Activated CD8-positive, alpha-beta memory T cell treated with anti-CD3 and anti-CD28 coated beads, Interleukin-2, amount 10 ng/mL, durations not matched to agents 7 days and 5 days (primary cell): Measurements from ENCODE around the gene CLIC3. TPM values are rescaled to one million over a fixed set of nuclear protein-coding genes. Genes with fewer than 3 reads are reported as not detected.
A peak's percentile ranks its signal among the peaks of the same experiment; 100 is the strongest.

ENCODE experiments used
- ATAC-seq: fragments of 150-1000 bp; cut with Tn5 transposase; one replicate; pipeline ENCODE4 v1.10.0; 2021; ENCODE audit warnings: moderate library complexity
- CTCF ChIA-PET: fragments of 350-600 bp; sonication (Branson Sonifier 250); formaldehyde crosslinking; loops from one replicate; lab custom pipeline; 2021; ENCODE audit warnings: antibody characterized with exemption; lab: Charles Lee
- DNase-seq: peaks from one replicate; pipeline ENCODE4 v3.0.0-alpha.2; 2020
- H3K27ac Mint-ChIP-seq: one replicate; pipeline ENCODE4 v1.8.0; 2021; ENCODE audit warnings: mild to moderate bottlenecking, mixed read lengths
- H3K27me3 Mint-ChIP-seq: one replicate; pipeline ENCODE4 v1.8.0; 2021; ENCODE audit warnings: mixed read lengths
- H3K36me3 Mint-ChIP-seq: one replicate; pipeline ENCODE4 v1.8.0; 2021; ENCODE audit warnings: mild to moderate bottlenecking, mixed read lengths
- H3K4me1 Mint-ChIP-seq: one replicate; pipeline ENCODE4 v1.8.0; 2021; ENCODE audit warnings: mixed read lengths
- H3K4me3 Mint-ChIP-seq: one replicate; pipeline ENCODE4 v1.8.0; 2021; ENCODE audit warnings: mild to moderate bottlenecking, moderate library complexity, mixed read lengths
- H3K9me3 Mint-ChIP-seq: one replicate; pipeline ENCODE4 v1.8.0; 2022; ENCODE audit warnings: low read depth, mixed read lengths
- total RNA-seq, 2 experiments: library from RNA; stranded (reverse); gene quantifications; one replicate each; pipeline ENCODE4 v1.2.3, GENCODE V29; 2021

The CLIC3 gene
- total RNA-seq, 2 experiments from 2014 or later = 3.8 to 7.8 TPM

DNA sequence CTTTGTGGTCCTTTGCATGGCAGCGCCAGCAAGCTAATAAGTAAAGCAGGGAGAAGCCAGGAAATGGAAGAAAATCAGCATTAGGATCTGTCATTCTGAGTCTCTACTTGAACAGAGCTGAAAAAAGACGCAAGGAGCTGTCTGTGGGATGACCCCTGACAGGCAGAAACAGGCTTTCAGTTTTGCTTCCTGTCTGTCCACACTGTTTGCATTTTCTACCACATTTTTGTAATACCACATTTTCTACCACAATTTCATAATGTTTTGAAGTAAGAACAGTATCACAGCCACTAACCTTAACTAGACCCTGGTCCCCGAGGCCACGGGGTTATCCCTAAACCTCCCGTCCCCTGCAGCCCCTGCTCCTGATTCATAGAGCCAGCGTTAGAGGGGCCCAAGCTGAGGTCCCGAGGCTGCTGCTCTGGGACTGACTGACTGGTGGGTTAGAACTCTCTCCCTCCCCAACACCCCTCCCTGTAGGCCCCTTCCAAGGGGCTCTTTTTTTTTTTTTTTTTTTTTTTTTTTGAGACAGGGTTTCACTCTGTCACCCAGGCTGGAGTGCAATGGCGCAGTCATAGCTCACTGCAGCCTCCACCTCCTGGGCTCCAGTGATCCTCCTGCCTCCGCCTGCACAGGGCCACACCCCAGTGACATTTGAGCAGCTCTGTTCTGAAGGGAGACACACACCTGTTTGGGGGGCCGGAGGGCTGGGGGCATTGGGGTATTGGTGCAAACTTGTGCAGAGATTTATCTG lies 4.0 kb upstream of the CLIC3 start:
- Mint-ChIP-seq H3K9me3 (no peaks in the 10 kb centered on the region), H3K4me1 (peaks cover 60% of the 10 kb centered on the region), H3K4me3 (peak overlapping the region; percentile 59), H3K27me3 (peaks cover 5% of the 10 kb centered on the region), H3K36me3 (no peaks in the 10 kb centered on the region), H3K27ac (peak overlapping the region; percentile 86)
- ATAC-seq (peak; percentile 66), DNase-seq (peak; percentile 74)
- CTCF ChIA-PET = interaction anchor here (0.8 to 14.3 kb wide), 15 partner anchors 8 to 250 kb away, joined by 3 to 234 read pairs (median 3); partner anchors contain the start of genes ABCA2, AJM1, C8G and FUT7

DNA sequence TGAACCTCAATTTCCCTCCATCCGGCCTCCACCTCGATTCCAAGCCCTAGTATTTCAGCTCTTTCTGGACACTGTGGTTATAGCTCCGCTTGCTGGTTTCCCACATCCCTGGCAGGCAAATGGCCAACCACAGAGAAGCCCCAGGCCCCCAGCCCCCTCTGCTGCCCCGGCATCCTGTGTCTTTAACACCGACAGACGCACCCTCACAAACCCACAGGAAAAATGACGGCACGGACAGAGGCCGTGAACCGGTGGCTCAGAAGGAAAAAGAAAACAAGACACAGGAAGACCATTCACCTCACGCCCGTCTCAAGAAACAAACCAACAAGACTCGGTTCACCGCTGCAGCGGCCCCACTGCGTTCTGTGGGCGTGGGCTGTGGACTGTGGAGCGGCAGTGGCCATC lies 1.5 kb upstream of the CLIC3 start:
- Mint-ChIP-seq H3K27ac (peak overlapping the region; percentile 88), H3K4me1 (peaks cover 63% of the 10 kb centered on the region), H3K27me3 (peaks cover 5% of the 10 kb centered on the region), H3K9me3 (no peaks in the 10 kb centered on the region), H3K36me3 (peaks cover 2% of the 10 kb centered on the region), H3K4me3 (peak overlapping the region; percentile 15)
- DNase-seq = peak; percentile 76
- ATAC-seq = no peak
- CTCF ChIA-PET = interaction anchor here (4.7 to 14.3 kb wide), 2 partner anchors 34 to 50 kb away, joined by 25 to 234 read pairs; partner anchors contain the start of genes ABCA2 and FUT7

DNA sequence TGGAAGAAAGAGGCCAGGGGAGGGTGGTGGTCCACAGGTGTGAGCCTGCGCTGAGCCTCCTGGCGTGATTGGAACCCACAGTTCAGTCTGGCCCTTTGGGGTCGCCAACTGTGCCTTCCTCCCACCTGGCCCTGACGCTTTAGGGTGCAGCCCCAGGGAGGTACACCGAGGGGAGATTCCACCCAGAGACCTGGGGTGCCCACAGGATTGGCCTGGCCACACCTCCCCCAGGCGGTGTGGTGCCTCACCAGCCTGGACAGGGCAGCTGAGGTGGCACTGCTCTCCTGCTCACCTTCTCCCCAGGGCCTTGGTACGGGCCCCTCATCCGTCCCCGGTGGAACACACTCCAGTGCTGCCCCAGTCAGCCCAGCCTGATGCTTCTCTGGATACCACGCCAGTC lies 1.0 kb upstream of the CLIC3 start:
- Mint-ChIP-seq H3K4me3 (peak overlapping the region; percentile 15), H3K9me3 (no peaks in the 10 kb centered on the region), H3K27ac (peak overlapping the region; percentile 88), H3K4me1 (peaks cover 63% of the 10 kb centered on the region), H3K36me3 (peaks cover 2% of the 10 kb centered on the region), H3K27me3 (peaks cover 5% of the 10 kb centered on the region)
- no peak for DNase-seq
- CTCF ChIA-PET = interaction anchor here (1.5 to 14.3 kb wide), 4 partner anchors 34 to 52 kb away, joined by 5 to 234 read pairs (median 16); partner anchors contain the start of genes ABCA2, C8G and FUT7
- ATAC-seq = no peak

DNA sequence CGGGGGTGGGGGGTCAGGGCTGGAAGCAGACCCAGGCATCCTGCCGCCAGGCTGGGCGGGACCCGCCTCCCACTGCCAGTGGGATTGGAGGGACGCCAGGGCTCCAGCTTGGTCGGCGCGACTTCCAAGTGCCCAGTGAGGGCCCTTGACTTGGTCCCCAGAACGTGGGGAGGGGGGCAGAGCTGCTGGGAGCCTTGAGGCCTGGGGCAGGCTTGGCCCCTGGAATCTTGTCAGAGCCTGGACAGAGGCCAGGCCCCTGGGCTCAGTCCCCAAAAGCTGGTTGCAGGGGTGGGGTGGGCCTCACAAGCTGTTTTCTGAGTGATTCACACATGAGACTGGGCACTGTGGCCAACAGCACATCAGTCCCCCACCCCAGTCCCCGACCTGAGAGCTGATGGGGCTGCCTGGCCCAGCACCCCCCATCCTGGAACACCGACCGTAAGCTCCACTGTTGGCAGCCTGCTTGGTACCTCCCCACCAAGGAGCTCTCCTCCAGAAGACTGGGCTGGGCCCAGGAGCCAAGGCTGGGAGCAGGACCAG lies 526 bp downstream of the CLIC3 start:
- CTCF ChIA-PET = interaction anchor here (0.8 to 14.3 kb wide), 13 partner anchors 14 to 208 kb away, joined by 3 to 234 read pairs (median 4); partner anchors contain the start of genes ABCA2, C8G and FUT7
- Mint-ChIP-seq H3K27ac (peak overlapping the region; percentile 82), H3K27me3 (peaks cover 2% of the 10 kb centered on the region), H3K9me3 (no peaks in the 10 kb centered on the region), H3K36me3 (peaks cover 2% of the 10 kb centered on the region), H3K4me3 (peak overlapping the region; percentile 26), H3K4me1 (peaks cover 66% of the 10 kb centered on the region)
- ATAC-seq (no peak), DNase-seq (no peak)

DNA sequence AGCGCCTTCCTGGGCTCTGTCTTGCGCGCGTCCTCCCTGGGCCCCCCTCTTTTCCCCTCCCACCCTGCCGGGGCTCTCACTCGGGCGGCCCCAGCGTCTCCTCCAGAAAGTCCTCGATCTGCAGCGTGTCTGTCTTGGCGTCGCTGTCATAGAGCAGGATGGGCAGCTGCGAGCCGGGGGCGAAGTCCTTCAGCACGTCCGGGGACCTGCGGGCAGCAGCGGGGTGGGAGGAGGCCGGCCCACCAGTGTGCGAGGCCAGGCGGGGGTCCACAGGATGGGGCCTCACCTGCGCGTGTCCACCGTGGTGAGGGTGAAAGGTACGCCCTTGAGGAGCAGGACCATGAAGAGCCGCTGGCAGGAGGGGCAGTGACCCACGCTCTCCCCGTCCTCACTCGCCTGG lies 1.0 kb downstream of the CLIC3 start:
- H3K27me3 Mint-ChIP-seq = no peaks in the 10 kb centered on the region
- no peak overlapping the region for H3K27ac Mint-ChIP-seq

DNA sequence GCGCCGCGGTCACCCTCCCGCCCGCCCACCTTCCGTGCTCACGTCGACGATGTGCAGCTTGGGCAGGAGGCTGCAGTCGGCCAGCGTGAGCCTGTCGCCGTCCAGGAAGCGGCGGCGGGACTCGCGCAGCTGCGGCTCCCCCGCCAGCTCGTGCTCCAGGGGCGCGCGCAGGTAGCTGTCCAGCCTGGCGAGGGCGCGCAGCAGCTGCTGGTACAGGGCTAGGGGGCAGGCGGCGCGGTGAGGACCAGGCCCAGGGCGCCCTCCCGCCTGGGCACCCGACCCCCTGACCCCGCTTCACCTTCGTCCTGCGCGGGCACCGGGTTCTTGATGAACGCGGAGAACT lies 1.5 kb downstream of the CLIC3 start:
- peaks cover 2% of the 10 kb centered on the region for H3K27me3 Mint-ChIP-seq
- DNase-seq (no peak), ATAC-seq (no peak)
- peaks cover 2% of the 10 kb centered on the region for H3K36me3 Mint-ChIP-seq
- no peak overlapping the region for H3K27ac Mint-ChIP-seq
- no peak overlapping the region for H3K4me3 Mint-ChIP-seq
- CTCF ChIA-PET = interaction anchor here (1.6 to 14.3 kb wide), 4 partner anchors 19 to 148 kb away, joined by 4 to 234 read pairs (median 20); partner anchors contain the start of genes ABCA2 and FUT7
- H3K4me1 Mint-ChIP-seq = peaks cover 57% of the 10 kb centered on the region
- H3K9me3 Mint-ChIP-seq = no peaks in the 10 kb centered on the region

More for the DNA sequence above, 1.0 kb downstream of the CLIC3 start:
- H3K9me3 Mint-ChIP-seq = no peaks in the 10 kb centered on the region
- ATAC-seq = no peak
- peaks cover 62% of the 10 kb centered on the region for H3K4me1 Mint-ChIP-seq
- CTCF ChIA-PET = interaction anchor here (0.8 to 14.3 kb wide), 8 partner anchors 13 to 149 kb away, joined by 3 to 234 read pairs (median 4); partner anchors contain the start of genes ABCA2, C8G and FUT7
- peaks cover 2% of the 10 kb centered on the region for H3K36me3 Mint-ChIP-seq
- DNase-seq = no peak
- H3K4me3 Mint-ChIP-seq = no peak overlapping the region

DNA sequence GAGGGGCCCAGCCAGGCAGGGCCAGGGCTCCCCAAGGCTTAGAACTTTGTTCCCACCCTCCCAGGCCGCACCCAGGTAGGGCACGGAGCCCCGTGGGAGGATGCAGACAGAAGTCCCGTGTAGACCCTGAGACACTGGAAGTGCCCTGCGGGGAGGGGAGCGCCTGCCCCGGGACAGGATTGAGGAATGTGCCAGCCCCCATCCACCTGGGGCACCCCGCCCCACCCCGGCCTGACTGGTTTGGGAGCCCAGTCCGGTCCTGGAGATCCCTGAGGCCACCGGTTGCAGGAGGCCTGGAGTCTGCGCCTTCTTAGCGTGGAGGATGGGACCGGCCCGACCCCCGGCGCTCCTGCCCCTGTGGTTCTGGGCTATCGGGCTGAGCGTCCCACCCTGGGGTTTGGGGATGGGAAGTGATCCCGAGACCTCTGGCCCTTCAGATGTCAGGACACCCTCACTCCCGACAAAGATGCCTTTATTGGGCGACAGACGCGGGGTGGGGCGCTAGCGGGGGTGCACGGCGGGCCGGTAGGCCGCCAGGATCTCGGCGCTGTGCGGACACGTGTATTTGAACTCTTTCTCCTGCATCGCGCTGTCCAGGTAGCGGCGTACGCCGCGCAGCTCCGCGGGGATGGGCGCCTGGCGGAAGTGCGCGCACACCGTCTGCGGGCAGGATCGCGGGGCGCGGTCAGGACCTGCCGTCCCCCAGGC lies 2.0 kb downstream of the CLIC3 start:
- Mint-ChIP-seq H3K4me3 (no peak overlapping the region), H3K4me1 (peaks cover 52% of the 10 kb centered on the region), H3K27me3 (peaks cover 2% of the 10 kb centered on the region), H3K36me3 (peaks cover 2% of the 10 kb centered on the region), H3K9me3 (no peaks in the 10 kb centered on the region), H3K27ac (no peak overlapping the region)
- CTCF ChIA-PET = interaction anchor here (3.7 to 4.7 kb wide), 4 partner anchors 19 to 46 kb away, joined by 19 to 32 read pairs (median 25); partner anchors contain the start of gene ABCA2
- ATAC-seq (no peak), DNase-seq (no peak)

DNA sequence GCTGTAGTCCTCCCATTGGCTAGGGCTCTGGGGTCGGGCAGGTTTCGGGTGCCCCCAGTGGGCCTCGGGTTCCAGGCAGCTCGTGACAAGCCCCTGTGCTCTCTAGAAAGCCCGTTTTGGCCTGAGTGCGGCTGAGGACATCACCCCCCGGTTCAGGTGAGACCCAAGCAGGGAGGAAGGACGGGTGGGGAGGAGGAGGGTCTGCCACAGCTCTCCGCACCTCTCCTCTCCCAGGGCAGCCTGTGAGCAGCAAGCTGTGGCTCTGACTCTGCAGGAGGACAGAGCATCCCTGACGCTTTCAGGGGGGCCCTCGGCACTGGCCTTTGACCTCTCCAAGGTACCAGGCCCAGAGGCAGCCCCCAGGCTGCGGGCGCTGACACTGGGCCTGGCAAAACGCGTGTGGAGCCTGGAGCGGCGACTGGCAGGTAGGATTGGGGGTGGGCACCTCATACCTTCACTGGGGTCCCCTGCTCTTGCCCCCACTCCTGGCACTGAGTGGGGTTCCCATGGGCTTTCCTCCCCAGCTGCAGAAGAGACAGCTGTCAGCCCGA lies 3.5 kb downstream of the CLIC3 start:
- CTCF ChIA-PET = interaction anchor here (0.7 to 4.7 kb wide), 20 partner anchors 8 to 205 kb away, joined by 3 to 32 read pairs (median 5); partner anchors contain the start of genes ABCA2, AJM1, FBXW5 and LCNL1
- peaks cover 39% of the 10 kb centered on the region for H3K4me1 Mint-ChIP-seq
- no peaks in the 10 kb centered on the region for H3K9me3 Mint-ChIP-seq
- ATAC-seq (peak; percentile 3), DNase-seq (no peak)
- peak overlapping the region; percentile 82 for H3K27ac Mint-ChIP-seq
- H3K36me3 Mint-ChIP-seq = peaks cover 2% of the 10 kb centered on the region
- H3K4me3 Mint-ChIP-seq = peak overlapping the region; percentile 84
- H3K27me3 Mint-ChIP-seq = peaks cover 3% of the 10 kb centered on the region

DNA sequence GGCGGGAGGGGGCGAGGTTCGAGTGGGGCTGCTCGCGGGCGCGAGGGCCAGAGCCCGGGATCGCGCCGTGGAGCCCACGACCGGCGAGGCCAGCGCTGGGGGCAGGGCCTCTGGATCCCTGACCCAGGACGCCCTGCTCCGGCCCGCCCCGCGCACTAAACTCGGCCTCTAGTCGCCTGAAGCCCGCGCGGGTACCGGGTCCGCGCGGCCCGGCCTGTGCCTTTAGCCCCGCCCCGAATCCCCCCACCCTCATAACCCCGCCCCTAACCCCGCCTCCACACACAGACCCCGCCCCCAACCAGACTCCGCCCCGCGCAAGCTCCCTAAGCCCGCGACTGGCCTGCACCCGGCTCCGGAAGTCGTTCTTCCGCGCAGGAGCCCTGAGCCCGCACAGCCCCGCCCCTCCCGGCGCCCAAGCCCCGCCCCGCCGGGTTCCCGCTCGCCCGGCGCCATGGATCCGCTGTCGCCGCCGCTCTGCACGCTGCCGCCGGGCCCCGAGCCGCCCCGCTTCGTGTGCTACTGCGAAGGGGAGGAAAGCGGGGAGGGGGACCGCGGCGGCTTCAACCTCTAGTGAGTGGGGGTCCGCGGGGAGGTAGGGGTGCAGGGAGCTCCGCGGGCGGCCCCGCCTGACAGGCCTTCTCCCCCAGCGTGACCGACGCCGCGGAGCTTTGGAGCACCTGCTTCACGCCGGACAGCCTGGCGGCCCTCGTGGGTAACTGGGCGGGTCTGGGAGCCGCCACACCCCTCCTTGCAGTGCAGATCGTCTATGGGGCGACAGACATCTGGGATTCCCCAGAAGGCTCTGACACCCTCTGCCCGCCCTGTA lies 4.2 kb downstream of the CLIC3 start, which contains the start of gene PAXX:
Gene PAXX, plus strand, starts transcription at position 430 of the 826 bp plus-strand sequence. Its CDS starts 22 bp downstream, at position 452.
- peak; percentile 88 for ATAC-seq
- peaks cover 2% of the 10 kb centered on the region for H3K36me3 Mint-ChIP-seq
- no peaks in the 10 kb centered on the region for H3K9me3 Mint-ChIP-seq
- peak within 1 kb of the TSS; percentile 82 for H3K27ac Mint-ChIP-seq
- peaks cover 32% of the 10 kb centered on the region for H3K4me1 Mint-ChIP-seq
- CTCF ChIA-PET = interaction anchor here (0.7 to 4.7 kb wide), 20 partner anchors 9 to 204 kb away, joined by 3 to 32 read pairs (median 5); partner anchors contain the start of genes ABCA2, AJM1, FBXW5 and LCNL1
- peak; percentile 96 for DNase-seq
- peak within 1 kb of the TSS; percentile 84 for H3K4me3 Mint-ChIP-seq
- peaks cover 9% of the 10 kb centered on the region for H3K27me3 Mint-ChIP-seq

DNA sequence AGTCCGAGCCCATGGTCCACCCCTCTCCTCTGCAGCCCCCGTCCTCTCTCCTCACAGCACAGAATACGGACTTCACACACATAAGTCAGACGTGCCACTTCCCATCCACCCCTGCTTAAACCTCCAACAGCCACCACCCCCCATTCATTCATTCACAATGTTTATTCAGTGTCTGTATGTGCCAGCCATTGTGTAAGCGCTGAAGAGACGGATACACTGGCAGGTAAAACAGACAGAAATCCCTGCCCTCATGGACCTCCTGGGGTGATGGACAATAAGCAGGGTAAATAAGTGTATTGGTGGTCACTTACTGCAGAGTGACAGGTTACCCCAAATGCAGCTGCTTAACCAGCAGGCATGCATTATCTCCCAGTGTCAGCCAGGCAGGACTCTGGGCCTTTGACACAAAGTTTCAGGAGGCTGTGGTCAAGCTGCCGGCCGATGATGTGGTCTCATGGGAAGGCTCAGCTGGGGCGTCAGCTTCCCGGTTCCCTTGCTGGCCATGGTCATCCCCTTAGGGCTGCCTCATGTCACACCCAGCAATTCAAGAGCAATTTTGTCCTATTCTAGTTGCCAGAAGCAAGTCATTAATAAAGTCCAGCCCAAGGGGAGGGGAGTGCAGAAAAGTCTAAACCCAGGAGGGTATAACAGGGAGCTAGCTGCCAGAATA lies 6.0 kb downstream of the CLIC3 start:
- CTCF ChIA-PET = interaction anchor here (3.7 to 4.7 kb wide), 3 partner anchors 15 to 44 kb away, joined by 19 to 32 read pairs (median 29); partner anchors contain the start of gene ABCA2
- no peak for DNase-seq

DNA sequence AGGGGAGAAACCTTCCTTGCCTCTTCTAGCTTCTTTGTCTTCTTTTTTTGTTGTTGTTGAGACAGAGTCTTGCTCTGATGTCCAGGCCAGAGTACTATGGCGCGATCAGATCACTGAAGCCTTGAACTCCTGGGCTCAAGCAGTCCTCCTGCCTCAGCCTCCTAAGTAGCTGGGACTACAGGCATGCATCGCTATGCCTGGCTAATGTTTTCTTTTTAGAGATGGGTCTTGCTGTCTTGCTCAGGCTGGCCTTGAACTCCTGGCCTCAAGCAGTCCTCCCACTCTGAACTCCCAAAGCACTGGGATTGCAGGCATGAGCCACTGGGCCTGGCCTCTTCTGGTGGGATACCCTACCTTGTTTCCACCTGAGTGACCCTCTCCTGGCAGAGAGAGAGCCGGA lies 7.5 kb downstream of the CLIC3 start:
- Mint-ChIP-seq H3K9me3 (no peaks in the 10 kb centered on the region), H3K36me3 (peaks cover 2% of the 10 kb centered on the region), H3K27ac (no peak overlapping the region), H3K4me1 (peaks cover 16% of the 10 kb centered on the region), H3K4me3 (no peak overlapping the region), H3K27me3 (peaks cover 19% of the 10 kb centered on the region)
- CTCF ChIA-PET = interaction anchor here (1.0 to 2.6 kb wide), 5 partner anchors 14 to 147 kb away, joined by 4 to 7 read pairs (median 5); partner anchors contain the start of gene AJM1
- ATAC-seq (no peak), DNase-seq (no peak)

More for the DNA sequence above, 6.0 kb downstream of the CLIC3 start:
- H3K4me1 Mint-ChIP-seq = peaks cover 17% of the 10 kb centered on the region
- H3K4me3 Mint-ChIP-seq = no peak overlapping the region
- H3K27ac Mint-ChIP-seq = no peak overlapping the region
- peaks cover 16% of the 10 kb centered on the region for H3K27me3 Mint-ChIP-seq
- ATAC-seq = no peak
- no peaks in the 10 kb centered on the region for H3K9me3 Mint-ChIP-seq
- peaks cover 2% of the 10 kb centered on the region for H3K36me3 Mint-ChIP-seq
